Measurements from ENCODE around the gene ADAMTSL1.

ADAMTSL1 gene

DNA sequence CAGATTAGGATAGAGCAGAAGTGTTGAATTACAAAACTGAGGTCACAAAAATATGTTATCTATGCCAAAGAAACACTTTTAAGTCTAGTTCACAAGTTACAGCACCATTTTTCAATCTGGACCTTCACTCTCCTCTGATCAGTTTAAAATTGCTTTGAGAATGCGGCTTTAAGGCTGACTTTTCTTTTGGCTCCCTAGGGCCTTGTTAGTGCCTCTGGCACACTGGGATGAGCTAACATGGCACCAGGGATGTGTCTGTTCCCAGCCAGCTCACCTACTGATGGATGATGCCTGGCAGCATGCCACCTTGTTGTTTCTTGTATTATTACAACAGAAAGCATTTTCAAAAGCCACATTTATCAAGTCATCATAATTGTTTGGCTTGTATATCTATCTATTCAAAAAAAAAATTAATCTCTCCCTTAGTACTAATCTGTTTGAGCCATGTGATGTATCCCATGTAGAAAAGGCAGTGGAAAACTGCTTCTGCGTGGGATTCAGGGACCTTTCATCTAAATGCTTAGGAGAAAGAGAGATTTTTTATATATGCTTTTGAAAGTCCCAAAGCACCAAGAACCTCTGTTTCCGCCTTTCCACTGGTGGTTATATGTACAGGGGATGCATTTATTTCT, 46.6 kb downstream of the ADAMTSL1 start:
- no peaks in the 10 kb centered on the region for H4K20me1 ChIP-seq (ENCODE audit: insufficient read depth)
- no peaks in the 10 kb centered on the region for H3K27me3 ChIP-seq (ENCODE audit: insufficient read depth, low read depth)
- H3K36me3 ChIP-seq (ENCODE audit: insufficient read depth) = no peaks in the 10 kb centered on the region
- H3K4me1 ChIP-seq (ENCODE audit: low read depth, poor library complexity, severe bottlenecking) = no peaks in the 10 kb centered on the region
- TF ChIP-seq CTCF (conservative IDR thresholded peaks at IDR 0.05; ENCODE audit: low read depth, low read length) = no peak
- H3K27ac ChIP-seq = no peak overlapping the region
- H2AFZ ChIP-seq (ENCODE audit: low read depth) = no peak overlapping the region
- no peak overlapping the region for H3K4me3 ChIP-seq (IDR thresholded peaks at IDR 0.05; ENCODE audit: insufficient read depth, low read depth, low read length)
- H3K79me2 ChIP-seq (ENCODE audit: insufficient read depth, low read depth) = no peaks in the 10 kb centered on the region
- H3K4me2 ChIP-seq = no peak overlapping the region
- H3K9ac ChIP-seq = no peak overlapping the region

DNA sequence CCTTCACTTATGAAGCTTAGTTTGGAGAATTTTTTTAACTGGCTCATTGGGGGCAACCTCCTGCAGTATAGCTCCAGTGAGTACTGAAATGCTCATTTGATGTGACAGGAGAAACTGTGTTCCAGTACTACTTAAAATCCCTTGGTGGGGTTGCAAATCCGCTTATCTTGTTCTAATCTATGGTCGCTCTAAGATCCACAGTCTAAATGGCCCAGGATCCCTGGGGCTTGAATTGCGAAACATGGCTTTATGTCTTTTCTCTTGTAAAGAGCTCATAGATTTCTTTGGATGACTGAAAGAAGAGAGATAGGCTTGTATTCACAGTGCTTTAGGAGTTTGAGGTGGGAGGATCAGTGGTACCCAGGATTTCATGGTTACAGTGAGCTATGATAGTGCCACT, 52.7 kb downstream of the ADAMTSL1 start:
- H3K4me3 ChIP-seq (IDR thresholded peaks at IDR 0.05; ENCODE audit: insufficient read depth, low read depth, low read length) = no peak overlapping the region
- no peaks in the 10 kb centered on the region for H3K27me3 ChIP-seq (ENCODE audit: insufficient read depth, low read depth)
- no peak for TF ChIP-seq CTCF (conservative IDR thresholded peaks at IDR 0.05; ENCODE audit: low read depth, low read length)
- H3K4me2 ChIP-seq = no peak overlapping the region
- H4K20me1 ChIP-seq (ENCODE audit: insufficient read depth) = no peaks in the 10 kb centered on the region
- H3K9ac ChIP-seq = no peak overlapping the region
- H3K27ac ChIP-seq = no peak overlapping the region
- H2AFZ ChIP-seq (ENCODE audit: low read depth) = no peak overlapping the region
- no peaks in the 10 kb centered on the region for H3K79me2 ChIP-seq (ENCODE audit: insufficient read depth, low read depth)
- H3K4me1 ChIP-seq (ENCODE audit: low read depth, poor library complexity, severe bottlenecking) = no peaks in the 10 kb centered on the region
- no peaks in the 10 kb centered on the region for H3K36me3 ChIP-seq (ENCODE audit: insufficient read depth)

GRCh38 chr9:18531136-18532065, 57.4 kb downstream of the ADAMTSL1 start:
- H3K79me2 ChIP-seq (ENCODE audit: insufficient read depth, low read depth) = no peaks in the 10 kb centered on the region
- no peaks in the 10 kb centered on the region for H3K27me3 ChIP-seq (ENCODE audit: insufficient read depth, low read depth)
- no peaks in the 10 kb centered on the region for H3K36me3 ChIP-seq (ENCODE audit: insufficient read depth)
- H3K9ac ChIP-seq = no peak overlapping the region
- no peak overlapping the region for H3K4me3 ChIP-seq (IDR thresholded peaks at IDR 0.05; ENCODE audit: insufficient read depth, low read depth, low read length)
- no peak for TF ChIP-seq CTCF (conservative IDR thresholded peaks at IDR 0.05; ENCODE audit: low read depth, low read length)
- H3K4me1 ChIP-seq (ENCODE audit: low read depth, poor library complexity, severe bottlenecking) = no peaks in the 10 kb centered on the region
- H4K20me1 ChIP-seq (ENCODE audit: insufficient read depth) = no peaks in the 10 kb centered on the region
- H3K27ac ChIP-seq = no peak overlapping the region
- no peak overlapping the region for H3K4me2 ChIP-seq
- H2AFZ ChIP-seq (ENCODE audit: low read depth) = no peak overlapping the region

GRCh38 chr9:18534611-18535010, 60.7 kb downstream of the ADAMTSL1 start:
- no peaks in the 10 kb centered on the region for H4K20me1 ChIP-seq (ENCODE audit: insufficient read depth)
- H3K27me3 ChIP-seq (ENCODE audit: insufficient read depth, low read depth) = no peaks in the 10 kb centered on the region
- H3K4me1 ChIP-seq (ENCODE audit: low read depth, poor library complexity, severe bottlenecking) = no peaks in the 10 kb centered on the region
- H3K4me3 ChIP-seq (IDR thresholded peaks at IDR 0.05; ENCODE audit: insufficient read depth, low read depth, low read length) = no peak overlapping the region
- H3K9ac ChIP-seq = no peak overlapping the region
- no peaks in the 10 kb centered on the region for H3K79me2 ChIP-seq (ENCODE audit: insufficient read depth, low read depth)
- H2AFZ ChIP-seq (ENCODE audit: low read depth) = no peak overlapping the region
- H3K36me3 ChIP-seq (ENCODE audit: insufficient read depth) = no peaks in the 10 kb centered on the region
- no peak overlapping the region for H3K27ac ChIP-seq
- no peak for TF ChIP-seq CTCF (conservative IDR thresholded peaks at IDR 0.05; ENCODE audit: low read depth, low read length)
- no peak overlapping the region for H3K4me2 ChIP-seq

Measured in KMS-11 (cell line).